ENCODE data around the gene AGK. TPM values are rescaled to one million over a fixed set of nuclear protein-coding genes. Genes with fewer than 3 reads are reported as not detected.

Gene AGK
- total and polyA plus RNA-seq, 2 experiments from 2014 or later: 15.8 to 27.1 TPM

DNA sequence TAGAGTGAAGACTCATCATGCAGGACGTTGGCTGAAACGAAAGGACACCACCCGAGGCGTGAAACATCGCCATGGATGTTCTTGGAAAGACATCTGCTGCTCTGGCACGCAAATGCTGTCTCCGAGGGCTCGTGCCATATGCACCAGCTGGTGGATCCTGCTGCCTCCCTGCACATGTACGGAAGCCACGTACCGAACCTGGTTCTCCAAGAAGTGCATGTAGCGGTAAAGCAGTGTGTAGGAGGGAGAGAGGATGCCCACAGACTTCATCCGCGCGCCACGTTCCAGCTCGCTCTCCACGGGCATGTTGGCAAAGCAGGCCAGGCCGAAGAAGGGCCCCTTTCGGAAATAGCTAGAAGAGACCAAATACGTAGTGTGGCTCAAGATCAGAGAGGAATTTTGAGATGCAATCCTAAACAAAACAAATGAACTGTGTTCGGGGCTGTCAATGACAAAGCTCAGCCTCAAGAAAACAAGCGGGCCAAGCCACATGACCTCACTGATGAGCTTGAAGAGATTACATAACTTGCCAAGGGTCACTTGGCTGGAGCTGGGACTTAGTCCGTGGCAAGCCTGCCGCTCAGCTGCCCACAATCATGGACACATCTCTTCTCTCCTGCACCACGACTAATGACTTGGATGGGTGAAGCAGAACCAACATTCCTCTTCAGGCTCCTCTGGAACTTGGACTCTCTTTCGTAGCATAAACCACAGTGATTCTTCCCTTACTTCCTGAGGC, 134.2 kb downstream of the AGK start:
- no peaks in the 10 kb centered on the region for H3K4me1 ChIP-seq (ENCODE audit: insufficient read depth)
- no peak overlapping the region for H3K4me2 ChIP-seq
- peaks cover 29% of the 10 kb centered on the region for H3K79me2 ChIP-seq
- no peaks in the 10 kb centered on the region for H3K9me2 ChIP-seq (replicated peaks; ENCODE audit: insufficient read depth)
- no peak overlapping the region for H3K4me3 ChIP-seq
- H3K27ac ChIP-seq: no peak overlapping the region
- H2AFZ ChIP-seq: no peak overlapping the region
- DNase-seq (ENCODE audit: low spot score): no peak
- no peaks in the 10 kb centered on the region for H3K36me3 ChIP-seq (replicated peaks; ENCODE audit: insufficient read depth, low read depth)
- no peaks in the 10 kb centered on the region for H3K27me3 ChIP-seq
- H3K9me3 ChIP-seq (ENCODE audit: low read depth): no peaks in the 10 kb centered on the region
- TF ChIP-seq EZH2 (IDR thresholded peaks at IDR 0.05; ENCODE audit: borderline replicate concordance) (no peak), EZH2phosphoT487 (IDR thresholded peaks at IDR 0.05; ENCODE audit: low read depth, severe bottlenecking, unreplicated experiment) (no peak)
- TF ChIP-seq, protein P1, sequence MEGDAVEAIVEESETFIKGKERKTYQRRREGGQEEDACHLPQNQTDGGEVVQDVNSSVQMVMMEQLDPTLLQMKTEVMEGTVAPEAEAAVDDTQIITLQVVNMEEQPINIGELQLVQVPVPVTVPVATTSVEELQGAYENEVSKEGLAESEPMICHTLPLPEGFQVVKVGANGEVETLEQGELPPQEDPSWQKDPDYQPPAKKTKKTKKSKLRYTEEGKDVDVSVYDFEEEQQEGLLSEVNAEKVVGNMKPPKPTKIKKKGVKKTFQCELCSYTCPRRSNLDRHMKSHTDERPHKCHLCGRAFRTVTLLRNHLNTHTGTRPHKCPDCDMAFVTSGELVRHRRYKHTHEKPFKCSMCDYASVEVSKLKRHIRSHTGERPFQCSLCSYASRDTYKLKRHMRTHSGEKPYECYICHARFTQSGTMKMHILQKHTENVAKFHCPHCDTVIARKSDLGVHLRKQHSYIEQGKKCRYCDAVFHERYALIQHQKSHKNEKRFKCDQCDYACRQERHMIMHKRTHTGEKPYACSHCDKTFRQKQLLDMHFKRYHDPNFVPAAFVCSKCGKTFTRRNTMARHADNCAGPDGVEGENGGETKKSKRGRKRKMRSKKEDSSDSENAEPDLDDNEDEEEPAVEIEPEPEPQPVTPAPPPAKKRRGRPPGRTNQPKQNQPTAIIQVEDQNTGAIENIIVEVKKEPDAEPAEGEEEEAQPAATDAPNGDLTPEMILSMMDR (IDR thresholded peaks at IDR 0.05; ENCODE audit: poor library complexity): no peak
- WGBS (ENCODE audit: low lambda C conversion rate, missing lambda C conversion rate): 97% methylated on average over 27 of the region's 27 CpGs
- H4K20me1 ChIP-seq (ENCODE audit: insufficient read depth, poor library complexity, severe bottlenecking): no peaks in the 10 kb centered on the region

DNA sequence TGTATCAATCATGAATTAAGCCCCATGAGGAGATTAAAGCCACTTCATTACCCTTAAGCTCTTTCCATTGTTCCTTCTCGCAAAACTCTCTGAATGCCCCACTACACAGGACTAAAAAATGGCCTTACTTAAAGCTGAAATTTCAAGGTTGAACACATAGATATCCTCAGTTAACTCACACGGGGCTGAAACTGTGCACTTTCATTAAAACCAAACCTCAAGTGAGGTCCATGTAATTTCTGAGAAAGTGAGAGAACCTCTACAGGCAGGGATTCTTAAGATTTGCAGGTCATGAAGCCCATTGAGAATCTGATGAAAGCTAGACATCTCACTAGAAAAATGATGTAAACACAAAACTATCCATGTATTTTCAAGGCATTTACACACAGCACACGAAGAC, 134.9 kb downstream of the AGK start:
- no peak for DNase-seq (ENCODE audit: low spot score)
- 97% methylated on average over 3 of the region's 3 CpGs for WGBS (ENCODE audit: low lambda C conversion rate, missing lambda C conversion rate)
- H3K79me2 ChIP-seq: peaks cover 35% of the 10 kb centered on the region

DNA sequence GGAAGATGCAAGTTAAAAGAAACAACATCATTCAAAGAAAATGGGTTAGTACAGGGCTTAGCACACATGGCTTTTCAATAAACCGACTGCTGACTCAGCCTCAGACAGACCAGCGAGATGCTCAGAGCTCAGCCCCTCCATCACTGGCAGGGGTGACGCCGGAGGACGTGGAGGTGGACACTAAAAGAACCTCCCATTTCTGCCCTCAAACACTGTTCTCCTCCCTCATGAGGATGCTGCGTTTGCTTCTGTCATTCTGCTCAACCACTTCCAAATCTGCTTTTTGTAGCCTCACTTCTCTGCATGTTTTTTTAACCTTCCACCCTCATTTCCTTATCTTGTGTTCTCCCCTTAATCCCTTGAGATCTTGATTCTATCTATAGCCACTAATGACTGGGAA, 135.5 kb downstream of the AGK start:
- Histone ChIP-seq H4K20me1 (ENCODE audit: insufficient read depth, poor library complexity, severe bottlenecking) (no peaks in the 10 kb centered on the region), H3K36me3 (replicated peaks; ENCODE audit: insufficient read depth, low read depth) (no peaks in the 10 kb centered on the region), H3K4me3 (no peak overlapping the region), H3K4me1 (ENCODE audit: insufficient read depth) (no peaks in the 10 kb centered on the region), H3K9me3 (ENCODE audit: low read depth) (no peaks in the 10 kb centered on the region), H3K79me2 (peaks cover 41% of the 10 kb centered on the region), H3K4me2 (no peak overlapping the region), H3K27ac (no peak overlapping the region), H2AFZ (no peak overlapping the region), H3K9me2 (replicated peaks; ENCODE audit: insufficient read depth) (no peaks in the 10 kb centered on the region), H3K27me3 (no peaks in the 10 kb centered on the region)
- TF ChIP-seq, protein P1 (IDR thresholded peaks at IDR 0.05; ENCODE audit: poor library complexity): no peak
- TF ChIP-seq EZH2phosphoT487 (IDR thresholded peaks at IDR 0.05; ENCODE audit: low read depth, severe bottlenecking, unreplicated experiment) (no peak), EZH2 (IDR thresholded peaks at IDR 0.05; ENCODE audit: borderline replicate concordance) (no peak)
- WGBS (ENCODE audit: low lambda C conversion rate, missing lambda C conversion rate): 64% methylated on average over 6 of the region's 6 CpGs
- DNase-seq (ENCODE audit: low spot score): no peak

More for the DNA sequence above, 134.9 kb downstream of the AGK start:
- no peaks in the 10 kb centered on the region for H3K4me1 ChIP-seq (ENCODE audit: insufficient read depth)
- no peak overlapping the region for H3K27ac ChIP-seq
- H3K9me3 ChIP-seq (ENCODE audit: low read depth): no peaks in the 10 kb centered on the region
- H3K27me3 ChIP-seq: no peaks in the 10 kb centered on the region
- no peak overlapping the region for H3K4me3 ChIP-seq
- H4K20me1 ChIP-seq (ENCODE audit: insufficient read depth, poor library complexity, severe bottlenecking): no peaks in the 10 kb centered on the region
- no peaks in the 10 kb centered on the region for H3K36me3 ChIP-seq (replicated peaks; ENCODE audit: insufficient read depth, low read depth)
- TF ChIP-seq EZH2 (IDR thresholded peaks at IDR 0.05; ENCODE audit: borderline replicate concordance): no peak
- no peak for TF ChIP-seq EZH2phosphoT487 (IDR thresholded peaks at IDR 0.05; ENCODE audit: low read depth, severe bottlenecking, unreplicated experiment)
- TF ChIP-seq, protein P1 (IDR thresholded peaks at IDR 0.05; ENCODE audit: poor library complexity): no peak
- no peak overlapping the region for H2AFZ ChIP-seq
- no peaks in the 10 kb centered on the region for H3K9me2 ChIP-seq (replicated peaks; ENCODE audit: insufficient read depth)
- H3K4me2 ChIP-seq: no peak overlapping the region
